WTC11 (cell line): Measurements from ENCODE around the gene MSX1. TPM values are rescaled to one million over a fixed set of nuclear protein-coding genes. Genes with fewer than 3 reads are reported as not detected.

Experiments
- ATAC-seq: fragments of 200-7000 bp; cut with Tn5 transposase; 2 replicates; pipeline ENCODE4 v1.10.0; 2021; ENCODE audit warnings: mild to moderate bottlenecking, moderate library complexity
- CTCF ChIA-PET: fragments of 300-600 bp; sonication (Branson Sonifier 250); formaldehyde crosslinking; loops from one replicate; lab custom pipeline; 2021; ENCODE audit warnings: antibody characterized with exemption; lab: Charles Lee
- POLR2A ChIA-PET: fragments of 350-600 bp; sonication (Branson Sonifier 250); formaldehyde crosslinking; loops from one replicate; lab custom pipeline; 2021; ENCODE audit warnings: antibody characterized with exemption; lab: Charles Lee
- DNase-seq: peaks from one replicate; pipeline ENCODE4 v3.0.0; 2021; ENCODE audit warnings: low spot score
- H3K27ac Mint-ChIP-seq: 2 replicates; pipeline ENCODE4 v1.8.0; 2021; ENCODE audit warnings: mixed read lengths
- H3K27me3 Mint-ChIP-seq: 2 replicates; pipeline ENCODE4 v1.8.0; 2021; ENCODE audit warnings: low read depth, mild to moderate bottlenecking, moderate library complexity, mixed read lengths
- H3K36me3 Mint-ChIP-seq: 2 replicates; pipeline ENCODE4 v1.8.0; 2021; ENCODE audit warnings: mixed read lengths
- H3K4me1 Mint-ChIP-seq: 2 replicates; pipeline ENCODE4 v1.8.0; 2022; ENCODE audit warnings: mixed read lengths
- H3K4me3 Mint-ChIP-seq: 2 replicates; pipeline ENCODE4 v1.8.0; 2021; ENCODE audit warnings: mild to moderate bottlenecking, moderate library complexity, mixed read lengths
- H3K9me3 Mint-ChIP-seq: 2 replicates; pipeline ENCODE4 v1.8.0; 2021; ENCODE audit warnings: mixed read lengths
- CREM ChIP-seq: sonication (generic); formaldehyde crosslinking; IDR thresholded peaks from 2 replicates; pipeline ENCODE4 v1.8.1; 2022; ENCODE audit warnings: mild to moderate bottlenecking, missing genetic modification reagents, moderate library complexity
- EMX1 ChIP-seq: fragments of 250-450 bp; sonication (Bioruptor Pico); IDR thresholded peaks from 2 replicates; pipeline ENCODE4 v1.8.0; 2021; ENCODE audit warnings: mild to moderate bottlenecking
- ETV6 ChIP-seq: sonication (generic); formaldehyde crosslinking; IDR thresholded peaks from 2 replicates; pipeline ENCODE4 v1.8.1; 2022; ENCODE audit warnings: mild to moderate bottlenecking, missing genetic modification reagents
- GABPB1 ChIP-seq: sonication (generic); formaldehyde crosslinking; IDR thresholded peaks from 2 replicates; pipeline ENCODE4 v1.8.1; 2023; ENCODE audit warnings: mild to moderate bottlenecking, missing genetic modification reagents
- IRF2 ChIP-seq: sonication (generic); formaldehyde crosslinking; IDR thresholded peaks from 2 replicates; pipeline ENCODE4 v1.8.0; 2022; ENCODE audit warnings: low read depth, missing genetic modification reagents, borderline replicate concordance
- KAT7 ChIP-seq: sonication (generic); formaldehyde crosslinking; IDR thresholded peaks from 2 replicates; pipeline ENCODE4 v1.8.1; 2023; ENCODE audit warnings: missing genetic modification reagents, mild to moderate bottlenecking, borderline replicate concordance
- NFATC4 ChIP-seq: fragments of 250-450 bp; sonication (Bioruptor Pico); IDR thresholded peaks from 2 replicates; pipeline ENCODE4 v1.9.0; 2021; ENCODE audit warnings: mild to moderate bottlenecking
- NR3C1 ChIP-seq: sonication (generic); formaldehyde crosslinking; conservative IDR thresholded peaks from 2 replicates; pipeline ENCODE4 v1.8.1; 2023; ENCODE audit warnings: low read depth, mild to moderate bottlenecking, missing genetic modification reagents
- SMAD3 ChIP-seq: sonication (generic); formaldehyde crosslinking; IDR thresholded peaks from 2 replicates; pipeline ENCODE4 v1.8.0; 2022; ENCODE audit warnings: missing genetic modification reagents, mild to moderate bottlenecking, borderline replicate concordance
- TCF7 ChIP-seq: sonication (generic); formaldehyde crosslinking; IDR thresholded peaks from 2 replicates; pipeline ENCODE4 v1.8.0; 2022; ENCODE audit warnings: mild to moderate bottlenecking, low read depth, missing genetic modification reagents, moderate library complexity
- ZNF219 ChIP-seq: sonication (generic); formaldehyde crosslinking; IDR thresholded peaks from 2 replicates; pipeline ENCODE4 v1.8.0; 2023; ENCODE audit warnings: missing genetic modification reagents, mild to moderate bottlenecking, borderline replicate concordance
- total RNA-seq: library from RNA; stranded (reverse); gene quantifications from 3 replicates; pipeline ENCODE4 v1.2.3, GENCODE V29; 2021
- TF ChIP-seq, protein P1 (sequence below): sonication (generic); formaldehyde crosslinking; conservative IDR thresholded peaks from 2 replicates; pipeline ENCODE4 v1.8.1; 2022; ENCODE audit warnings: mild to moderate bottlenecking, missing genetic modification reagents
- TF ChIP-seq, protein P2 (sequence below): fragments of 250-450 bp; sonication (Bioruptor Pico); IDR thresholded peaks from 2 replicates; pipeline ENCODE4 v1.9.0; 2021; ENCODE audit warnings: mild to moderate bottlenecking
- TF ChIP-seq, protein P3 (sequence below): sonication (generic); formaldehyde crosslinking; IDR thresholded peaks from 2 replicates; pipeline ENCODE4 v1.8.0; 2022; ENCODE audit warnings: mild to moderate bottlenecking, missing genetic modification reagents
- TF ChIP-seq, protein P4 (sequence below): fragments of 250-450 bp; sonication (Bioruptor Pico); IDR thresholded peaks from 2 replicates; pipeline ENCODE4 v1.9.0; 2021; ENCODE audit warnings: moderate library complexity, mild to moderate bottlenecking, inconsistent platforms, borderline replicate concordance
- TF ChIP-seq, protein P5 (sequence below): sonication (generic); formaldehyde crosslinking; IDR thresholded peaks from 2 replicates; pipeline ENCODE4 v1.8.0; 2022; ENCODE audit warnings: missing genetic modification reagents
- TF ChIP-seq, protein P6 (sequence below): sonication (generic); formaldehyde crosslinking; IDR thresholded peaks from 2 replicates; pipeline ENCODE4 v1.8.0; 2022; ENCODE audit warnings: mild to moderate bottlenecking, missing genetic modification reagents
- TF ChIP-seq, protein P7 (sequence below): sonication (generic); formaldehyde crosslinking; IDR thresholded peaks from 2 replicates; pipeline ENCODE4 v1.8.0; 2022; ENCODE audit warnings: mild to moderate bottlenecking, missing genetic modification reagents
- TF ChIP-seq, protein P8 (sequence below): fragments of 250-450 bp; sonication (Bioruptor Pico); IDR thresholded peaks from 2 replicates; pipeline ENCODE4 v1.8.0; 2021; ENCODE audit warnings: mild to moderate bottlenecking
- TF ChIP-seq, protein P9 (sequence below): sonication (generic); formaldehyde crosslinking; IDR thresholded peaks from 2 replicates; pipeline ENCODE4 v1.8.0; 2022; ENCODE audit warnings: mild to moderate bottlenecking, missing genetic modification reagents
- TF ChIP-seq, protein P10 (sequence below): sonication (generic); formaldehyde crosslinking; IDR thresholded peaks from 2 replicates; pipeline ENCODE4 v1.8.0; 2023; ENCODE audit warnings: missing genetic modification reagents, mild to moderate bottlenecking, borderline replicate concordance

MSX1 gene
- total RNA-seq, 1 experiment from 2014 or later = 0.28 TPM

DNA sequence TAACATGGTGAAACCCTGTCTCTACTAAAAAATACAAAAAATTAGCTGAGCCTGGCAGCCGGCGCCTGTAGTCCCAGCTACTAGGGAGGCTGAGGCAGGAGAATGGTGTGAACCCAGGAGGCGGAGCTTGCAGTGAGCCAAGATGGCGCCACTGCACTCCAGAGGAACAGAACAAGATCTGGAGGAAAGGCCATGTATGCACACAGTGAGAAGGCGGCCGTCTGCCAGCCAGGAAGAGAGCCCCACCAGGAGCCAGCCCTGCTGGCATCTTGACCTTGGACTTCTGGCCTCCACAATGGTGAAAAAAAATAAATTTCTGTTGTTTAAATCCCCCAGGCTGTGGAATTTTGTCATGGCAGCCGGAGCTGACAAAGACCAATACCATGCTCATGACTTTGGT lies 28.2 kb upstream of the MSX1 start:
- no peaks in the 10 kb centered on the region for H3K4me1 Mint-ChIP-seq
- CTCF ChIA-PET = no interaction called here
- no peak overlapping the region for H3K27ac Mint-ChIP-seq
- no peak overlapping the region for H3K4me3 Mint-ChIP-seq
- H3K9me3 Mint-ChIP-seq = peaks cover 20% of the 10 kb centered on the region
- no peak for ATAC-seq
- peaks cover 35% of the 10 kb centered on the region for H3K27me3 Mint-ChIP-seq
- POLR2A ChIA-PET = no interaction called here
- TF ChIP-seq SMAD3 (CRISPR knock-in tag) (no peak), NR3C1 (no peak), IRF2 (no peak), TCF7 (no peak), KAT7 (CRISPR knock-in tag) (no peak), EMX1 (CRISPR knock-in tag) (no peak)
- TF ChIP-seq, protein P1, sequence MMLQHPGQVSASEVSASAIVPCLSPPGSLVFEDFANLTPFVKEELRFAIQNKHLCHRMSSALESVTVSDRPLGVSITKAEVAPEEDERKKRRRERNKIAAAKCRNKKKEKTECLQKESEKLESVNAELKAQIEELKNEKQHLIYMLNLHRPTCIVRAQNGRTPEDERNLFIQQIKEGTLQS (CRISPR knock-in tag) = no peak
- TF ChIP-seq, protein P2, sequence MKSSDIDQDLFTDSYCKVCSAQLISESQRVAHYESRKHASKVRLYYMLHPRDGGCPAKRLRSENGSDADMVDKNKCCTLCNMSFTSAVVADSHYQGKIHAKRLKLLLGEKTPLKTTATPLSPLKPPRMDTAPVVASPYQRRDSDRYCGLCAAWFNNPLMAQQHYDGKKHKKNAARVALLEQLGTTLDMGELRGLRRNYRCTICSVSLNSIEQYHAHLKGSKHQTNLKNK (CRISPR knock-in tag) = no peak
- TF ChIP-seq, protein P3, sequence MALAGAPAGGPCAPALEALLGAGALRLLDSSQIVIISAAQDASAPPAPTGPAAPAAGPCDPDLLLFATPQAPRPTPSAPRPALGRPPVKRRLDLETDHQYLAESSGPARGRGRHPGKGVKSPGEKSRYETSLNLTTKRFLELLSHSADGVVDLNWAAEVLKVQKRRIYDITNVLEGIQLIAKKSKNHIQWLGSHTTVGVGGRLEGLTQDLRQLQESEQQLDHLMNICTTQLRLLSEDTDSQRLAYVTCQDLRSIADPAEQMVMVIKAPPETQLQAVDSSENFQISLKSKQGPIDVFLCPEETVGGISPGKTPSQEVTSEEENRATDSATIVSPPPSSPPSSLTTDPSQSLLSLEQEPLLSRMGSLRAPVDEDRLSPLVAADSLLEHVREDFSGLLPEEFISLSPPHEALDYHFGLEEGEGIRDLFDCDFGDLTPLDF (CRISPR knock-in tag) = no peak
- TF ChIP-seq, protein P4, sequence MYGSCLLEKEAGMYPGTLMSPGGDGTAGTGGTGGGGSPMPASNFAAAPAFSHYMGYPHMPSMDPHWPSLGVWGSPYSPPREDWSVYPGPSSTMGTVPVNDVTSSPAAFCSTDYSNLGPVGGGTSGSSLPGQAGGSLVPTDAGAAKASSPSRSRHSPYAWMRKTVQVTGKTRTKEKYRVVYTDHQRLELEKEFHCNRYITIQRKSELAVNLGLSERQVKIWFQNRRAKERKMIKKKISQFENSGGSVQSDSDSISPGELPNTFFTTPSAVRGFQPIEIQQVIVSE (CRISPR knock-in tag) = no peak
- TF ChIP-seq, protein P5, sequence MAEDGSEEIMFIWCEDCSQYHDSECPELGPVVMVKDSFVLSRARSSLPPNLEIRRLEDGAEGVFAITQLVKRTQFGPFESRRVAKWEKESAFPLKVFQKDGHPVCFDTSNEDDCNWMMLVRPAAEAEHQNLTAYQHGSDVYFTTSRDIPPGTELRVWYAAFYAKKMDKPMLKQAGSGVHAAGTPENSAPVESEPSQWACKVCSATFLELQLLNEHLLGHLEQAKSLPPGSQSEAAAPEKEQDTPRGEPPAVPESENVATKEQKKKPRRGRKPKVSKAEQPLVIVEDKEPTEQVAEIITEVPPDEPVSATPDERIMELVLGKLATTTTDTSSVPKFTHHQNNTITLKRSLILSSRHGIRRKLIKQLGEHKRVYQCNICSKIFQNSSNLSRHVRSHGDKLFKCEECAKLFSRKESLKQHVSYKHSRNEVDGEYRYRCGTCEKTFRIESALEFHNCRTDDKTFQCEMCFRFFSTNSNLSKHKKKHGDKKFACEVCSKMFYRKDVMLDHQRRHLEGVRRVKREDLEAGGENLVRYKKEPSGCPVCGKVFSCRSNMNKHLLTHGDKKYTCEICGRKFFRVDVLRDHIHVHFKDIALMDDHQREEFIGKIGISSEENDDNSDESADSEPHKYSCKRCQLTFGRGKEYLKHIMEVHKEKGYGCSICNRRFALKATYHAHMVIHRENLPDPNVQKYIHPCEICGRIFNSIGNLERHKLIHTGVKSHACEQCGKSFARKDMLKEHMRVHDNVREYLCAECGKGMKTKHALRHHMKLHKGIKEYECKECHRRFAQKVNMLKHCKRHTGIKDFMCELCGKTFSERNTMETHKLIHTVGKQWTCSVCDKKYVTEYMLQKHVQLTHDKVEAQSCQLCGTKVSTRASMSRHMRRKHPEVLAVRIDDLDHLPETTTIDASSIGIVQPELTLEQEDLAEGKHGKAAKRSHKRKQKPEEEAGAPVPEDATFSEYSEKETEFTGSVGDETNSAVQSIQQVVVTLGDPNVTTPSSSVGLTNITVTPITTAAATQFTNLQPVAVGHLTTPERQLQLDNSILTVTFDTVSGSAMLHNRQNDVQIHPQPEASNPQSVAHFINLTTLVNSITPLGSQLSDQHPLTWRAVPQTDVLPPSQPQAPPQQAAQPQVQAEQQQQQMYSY (CRISPR knock-in tag) = no peak
- TF ChIP-seq, protein P6, sequence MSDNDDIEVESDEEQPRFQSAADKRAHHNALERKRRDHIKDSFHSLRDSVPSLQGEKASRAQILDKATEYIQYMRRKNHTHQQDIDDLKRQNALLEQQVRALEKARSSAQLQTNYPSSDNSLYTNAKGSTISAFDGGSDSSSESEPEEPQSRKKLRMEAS (CRISPR knock-in tag) = no peak
- TF ChIP-seq, protein P7, sequence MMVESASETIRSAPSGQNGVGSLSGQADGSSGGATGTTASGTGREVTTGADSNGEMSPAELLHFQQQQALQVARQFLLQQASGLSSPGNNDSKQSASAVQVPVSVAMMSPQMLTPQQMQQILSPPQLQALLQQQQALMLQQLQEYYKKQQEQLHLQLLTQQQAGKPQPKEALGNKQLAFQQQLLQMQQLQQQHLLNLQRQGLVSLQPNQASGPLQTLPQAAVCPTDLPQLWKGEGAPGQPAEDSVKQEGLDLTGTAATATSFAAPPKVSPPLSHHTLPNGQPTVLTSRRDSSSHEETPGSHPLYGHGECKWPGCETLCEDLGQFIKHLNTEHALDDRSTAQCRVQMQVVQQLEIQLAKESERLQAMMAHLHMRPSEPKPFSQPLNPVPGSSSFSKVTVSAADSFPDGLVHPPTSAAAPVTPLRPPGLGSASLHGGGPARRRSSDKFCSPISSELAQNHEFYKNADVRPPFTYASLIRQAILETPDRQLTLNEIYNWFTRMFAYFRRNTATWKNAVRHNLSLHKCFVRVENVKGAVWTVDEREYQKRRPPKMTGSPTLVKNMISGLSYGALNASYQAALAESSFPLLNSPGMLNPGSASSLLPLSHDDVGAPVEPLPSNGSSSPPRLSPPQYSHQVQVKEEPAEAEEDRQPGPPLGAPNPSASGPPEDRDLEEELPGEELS = no peak
- TF ChIP-seq, protein P8, sequence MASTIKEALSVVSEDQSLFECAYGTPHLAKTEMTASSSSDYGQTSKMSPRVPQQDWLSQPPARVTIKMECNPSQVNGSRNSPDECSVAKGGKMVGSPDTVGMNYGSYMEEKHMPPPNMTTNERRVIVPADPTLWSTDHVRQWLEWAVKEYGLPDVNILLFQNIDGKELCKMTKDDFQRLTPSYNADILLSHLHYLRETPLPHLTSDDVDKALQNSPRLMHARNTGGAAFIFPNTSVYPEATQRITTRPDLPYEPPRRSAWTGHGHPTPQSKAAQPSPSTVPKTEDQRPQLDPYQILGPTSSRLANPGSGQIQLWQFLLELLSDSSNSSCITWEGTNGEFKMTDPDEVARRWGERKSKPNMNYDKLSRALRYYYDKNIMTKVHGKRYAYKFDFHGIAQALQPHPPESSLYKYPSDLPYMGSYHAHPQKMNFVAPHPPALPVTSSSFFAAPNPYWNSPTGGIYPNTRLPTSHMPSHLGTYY (CRISPR knock-in tag) = no peak
- H3K36me3 Mint-ChIP-seq = no peaks in the 10 kb centered on the region; the same call in 1 of the 2 replicates
- DNase-seq = no peak

DNA sequence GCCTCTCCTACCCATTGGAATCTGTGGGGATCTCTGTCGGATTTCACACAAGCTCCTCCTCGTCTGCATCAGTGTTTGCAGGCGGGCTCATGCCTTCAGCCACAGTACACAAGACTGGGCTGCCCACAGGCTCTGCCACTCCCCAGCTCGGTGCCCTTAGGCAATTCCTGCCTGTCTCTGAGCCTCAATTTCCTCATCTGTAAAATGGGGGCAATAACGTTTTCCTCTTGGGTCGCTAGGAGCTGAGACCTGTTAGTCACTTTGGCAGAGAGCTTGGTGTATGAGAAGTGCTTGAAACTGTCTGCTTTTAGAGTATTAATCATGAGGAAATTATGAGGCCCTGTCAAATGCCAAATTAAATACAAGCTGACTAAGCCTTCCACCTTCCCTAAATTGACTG lies 27.6 kb upstream of the MSX1 start:
- Mint-ChIP-seq H3K27me3 (peaks cover 41% of the 10 kb centered on the region), H3K9me3 (peaks cover 20% of the 10 kb centered on the region), H3K36me3 (no peaks in the 10 kb centered on the region; the same call in 1 of the 2 replicates)
- TF ChIP-seq CREM (CRISPR knock-in tag) = no peak
- TF ChIP-seq GABPB1 (CRISPR knock-in tag) = no peak
- no peak for TF ChIP-seq SMAD3 (CRISPR knock-in tag)
- TF ChIP-seq ETV6 (CRISPR knock-in tag) = no peak
- TF ChIP-seq, protein P9, sequence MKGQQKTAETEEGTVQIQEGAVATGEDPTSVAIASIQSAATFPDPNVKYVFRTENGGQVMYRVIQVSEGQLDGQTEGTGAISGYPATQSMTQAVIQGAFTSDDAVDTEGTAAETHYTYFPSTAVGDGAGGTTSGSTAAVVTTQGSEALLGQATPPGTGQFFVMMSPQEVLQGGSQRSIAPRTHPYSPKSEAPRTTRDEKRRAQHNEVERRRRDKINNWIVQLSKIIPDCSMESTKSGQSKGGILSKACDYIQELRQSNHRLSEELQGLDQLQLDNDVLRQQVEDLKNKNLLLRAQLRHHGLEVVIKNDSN = no peak
- no peak for TF ChIP-seq NFATC4 (CRISPR knock-in tag)
- TF ChIP-seq ZNF219 (CRISPR knock-in tag) = no peak
- TF ChIP-seq, protein P10, sequence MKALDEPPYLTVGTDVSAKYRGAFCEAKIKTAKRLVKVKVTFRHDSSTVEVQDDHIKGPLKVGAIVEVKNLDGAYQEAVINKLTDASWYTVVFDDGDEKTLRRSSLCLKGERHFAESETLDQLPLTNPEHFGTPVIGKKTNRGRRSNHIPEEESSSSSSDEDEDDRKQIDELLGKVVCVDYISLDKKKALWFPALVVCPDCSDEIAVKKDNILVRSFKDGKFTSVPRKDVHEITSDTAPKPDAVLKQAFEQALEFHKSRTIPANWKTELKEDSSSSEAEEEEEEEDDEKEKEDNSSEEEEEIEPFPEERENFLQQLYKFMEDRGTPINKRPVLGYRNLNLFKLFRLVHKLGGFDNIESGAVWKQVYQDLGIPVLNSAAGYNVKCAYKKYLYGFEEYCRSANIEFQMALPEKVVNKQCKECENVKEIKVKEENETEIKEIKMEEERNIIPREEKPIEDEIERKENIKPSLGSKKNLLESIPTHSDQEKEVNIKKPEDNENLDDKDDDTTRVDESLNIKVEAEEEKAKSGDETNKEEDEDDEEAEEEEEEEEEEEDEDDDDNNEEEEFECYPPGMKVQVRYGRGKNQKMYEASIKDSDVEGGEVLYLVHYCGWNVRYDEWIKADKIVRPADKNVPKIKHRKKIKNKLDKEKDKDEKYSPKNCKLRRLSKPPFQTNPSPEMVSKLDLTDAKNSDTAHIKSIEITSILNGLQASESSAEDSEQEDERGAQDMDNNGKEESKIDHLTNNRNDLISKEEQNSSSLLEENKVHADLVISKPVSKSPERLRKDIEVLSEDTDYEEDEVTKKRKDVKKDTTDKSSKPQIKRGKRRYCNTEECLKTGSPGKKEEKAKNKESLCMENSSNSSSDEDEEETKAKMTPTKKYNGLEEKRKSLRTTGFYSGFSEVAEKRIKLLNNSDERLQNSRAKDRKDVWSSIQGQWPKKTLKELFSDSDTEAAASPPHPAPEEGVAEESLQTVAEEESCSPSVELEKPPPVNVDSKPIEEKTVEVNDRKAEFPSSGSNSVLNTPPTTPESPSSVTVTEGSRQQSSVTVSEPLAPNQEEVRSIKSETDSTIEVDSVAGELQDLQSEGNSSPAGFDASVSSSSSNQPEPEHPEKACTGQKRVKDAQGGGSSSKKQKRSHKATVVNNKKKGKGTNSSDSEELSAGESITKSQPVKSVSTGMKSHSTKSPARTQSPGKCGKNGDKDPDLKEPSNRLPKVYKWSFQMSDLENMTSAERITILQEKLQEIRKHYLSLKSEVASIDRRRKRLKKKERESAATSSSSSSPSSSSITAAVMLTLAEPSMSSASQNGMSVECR (CRISPR knock-in tag) = no peak

More for the DNA sequence above, 27.6 kb upstream of the MSX1 start:
- no peak for ATAC-seq
- POLR2A ChIA-PET = no interaction called here
- H3K4me1 Mint-ChIP-seq = no peaks in the 10 kb centered on the region
- CTCF ChIA-PET = no interaction called here
- no peak for DNase-seq
- H3K27ac Mint-ChIP-seq = no peak overlapping the region
- H3K4me3 Mint-ChIP-seq = no peak overlapping the region
